ENCODE measurements around the gene SMPD3.

SMPD3 gene

DNA sequence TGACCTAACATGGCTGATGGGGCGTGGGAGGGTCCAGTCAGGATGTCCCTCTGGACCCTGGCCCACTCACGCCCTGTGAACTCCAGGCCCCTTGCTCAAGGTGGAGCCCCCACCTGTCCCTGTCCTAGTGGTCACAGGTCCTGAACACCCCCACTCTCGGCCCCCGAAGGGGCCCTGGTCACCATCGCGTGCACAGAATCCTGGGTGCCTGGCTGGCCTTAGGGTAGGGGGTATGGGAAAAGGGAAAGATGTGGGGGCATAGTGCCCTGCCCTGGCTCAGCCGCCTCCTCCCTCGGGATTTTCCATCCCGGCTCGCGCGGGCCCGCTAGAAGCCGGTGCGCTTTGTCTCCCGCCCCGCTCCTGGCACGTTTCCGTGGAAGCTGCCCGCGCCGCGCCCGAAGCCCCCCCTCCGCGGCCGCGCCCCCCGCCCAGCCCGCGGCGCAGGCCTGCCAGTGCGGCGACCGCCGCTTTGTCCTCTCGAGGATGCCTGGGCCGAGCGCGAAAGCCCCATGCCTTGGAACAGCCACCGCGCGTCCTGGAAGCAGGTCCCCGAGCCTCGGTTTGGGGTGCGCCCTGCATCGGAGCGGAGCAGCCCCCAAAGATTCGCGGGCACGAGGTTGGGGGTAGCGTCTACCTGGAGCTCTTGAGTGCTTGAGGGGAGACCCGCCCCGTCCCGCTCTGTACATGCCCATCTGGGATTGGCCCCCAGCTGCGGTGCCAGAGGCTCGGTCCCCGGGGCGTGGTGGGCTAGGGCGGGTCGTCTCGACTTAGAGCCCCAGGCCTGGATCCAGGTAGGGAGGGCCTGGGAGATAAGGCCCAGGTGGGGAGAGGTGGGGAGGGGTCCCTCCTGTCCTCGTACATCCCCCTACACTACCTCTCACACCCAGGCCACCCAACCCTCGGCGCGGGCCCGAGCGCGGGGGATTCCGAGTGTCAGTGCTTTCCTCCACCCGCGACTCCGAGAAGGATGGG, 1.3 kb downstream of the SMPD3 start:
- H3K4me1 Mint-ChIP-seq, result peaks cover 28% of the 10 kb centered on the region
- ATAC-seq (replicated peaks; ENCODE audit: extremely low read depth, poor library complexity, severe bottlenecking) (no peak), DNase-seq (ENCODE audit: low spot score in 2 of 2) (no peak)
- peaks cover 2% of the 10 kb centered on the region for H3K36me3 Mint-ChIP-seq (ENCODE audit: insufficient read depth)
- peaks cover 46% of the 10 kb centered on the region for H3K27me3 Mint-ChIP-seq
- H3K9me3 Mint-ChIP-seq, result no peaks in the 10 kb centered on the region
- no peak overlapping the region for H3K27ac Mint-ChIP-seq (ENCODE audit: low read depth)
- H3K4me3 Mint-ChIP-seq, result peak overlapping the region; percentile 68

DNA sequence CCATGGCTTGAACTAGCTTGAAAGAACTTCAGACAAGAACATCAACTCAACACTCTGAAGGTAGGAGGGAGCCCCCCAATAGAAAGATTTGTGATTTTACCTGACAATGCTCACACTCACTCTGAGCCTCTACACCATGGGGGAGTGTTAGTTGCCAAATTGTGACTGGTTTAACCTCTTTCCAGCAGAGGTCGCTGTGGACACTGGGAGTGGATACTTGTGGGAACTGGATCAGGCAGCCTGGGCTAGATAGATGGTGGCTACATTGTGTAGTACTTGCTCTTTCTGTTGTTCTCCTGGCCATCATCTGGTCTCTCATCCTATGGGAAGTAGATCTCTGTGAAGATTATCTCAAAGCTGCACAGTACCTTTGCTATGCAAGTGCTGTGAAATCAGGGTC, 2.9 kb downstream of the SMPD3 start:
- Mint-ChIP-seq H3K4me1 (peaks cover 28% of the 10 kb centered on the region), H3K4me3 (no peak overlapping the region), H3K9me3 (no peaks in the 10 kb centered on the region), H3K36me3 (ENCODE audit: insufficient read depth) (peaks cover 2% of the 10 kb centered on the region), H3K27ac (ENCODE audit: low read depth) (no peak overlapping the region), H3K27me3 (peaks cover 56% of the 10 kb centered on the region)
- no peak for DNase-seq (ENCODE audit: low spot score in 2 of 2)
- no peak for ATAC-seq (replicated peaks; ENCODE audit: extremely low read depth, poor library complexity, severe bottlenecking)

DNA sequence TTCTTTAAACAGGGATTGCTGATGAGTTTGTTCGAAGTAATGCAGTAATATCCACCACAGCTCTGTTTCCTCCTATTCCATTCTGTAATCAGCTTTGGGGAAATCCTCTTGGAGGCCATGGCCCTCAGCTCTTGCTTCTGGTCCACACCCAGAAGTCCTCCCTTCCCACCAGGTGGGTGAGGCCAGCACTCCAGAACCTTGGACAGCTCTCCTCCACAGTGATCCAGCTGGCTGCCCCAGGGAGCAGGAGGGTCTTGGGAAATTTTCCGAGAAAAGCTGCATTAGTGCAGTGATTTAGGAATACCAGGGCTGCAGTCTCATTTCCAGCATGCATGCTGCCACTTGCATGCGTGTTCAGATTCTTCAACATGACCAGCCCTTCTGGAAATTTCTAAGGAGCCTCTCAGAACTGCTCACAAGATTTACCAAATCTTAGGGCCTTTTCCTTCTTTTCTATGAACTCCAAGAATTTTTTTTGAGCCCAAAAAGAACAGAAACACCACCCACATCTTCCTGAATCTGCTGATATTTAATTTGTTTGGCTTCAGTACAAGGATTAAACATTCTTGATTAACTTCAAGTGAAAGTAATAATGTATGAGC, 4.2 kb downstream of the SMPD3 start:
- Mint-ChIP-seq H3K9me3 (no peaks in the 10 kb centered on the region), H3K4me3 (no peak overlapping the region), H3K27me3 (peaks cover 69% of the 10 kb centered on the region), H3K27ac (ENCODE audit: low read depth) (no peak overlapping the region), H3K4me1 (peaks cover 25% of the 10 kb centered on the region), H3K36me3 (ENCODE audit: insufficient read depth) (peaks cover 2% of the 10 kb centered on the region)
- ATAC-seq (replicated peaks; ENCODE audit: extremely low read depth, poor library complexity, severe bottlenecking) (no peak), DNase-seq (ENCODE audit: low spot score in 2 of 2) (no peak)

DNA sequence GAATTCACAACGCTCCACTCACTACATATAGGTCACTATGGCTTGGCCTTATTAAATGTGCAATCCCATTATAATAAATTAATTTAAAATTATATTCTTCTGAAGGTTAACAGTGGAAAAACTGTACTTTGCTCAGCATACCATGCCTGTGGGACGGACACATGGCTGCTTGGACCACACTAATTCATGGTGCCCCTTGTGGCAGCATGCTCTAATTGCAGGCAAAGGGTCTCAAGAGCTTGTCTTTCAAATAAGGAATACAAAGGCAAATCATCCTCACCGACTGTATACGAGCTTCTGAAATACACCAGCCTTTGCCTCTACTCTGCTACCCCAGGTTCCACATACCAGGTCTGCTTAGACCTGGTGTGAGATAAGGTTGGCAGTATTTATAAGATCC, 11.7 kb downstream of the SMPD3 start:
- Mint-ChIP-seq H3K36me3 (ENCODE audit: insufficient read depth) (no peaks in the 10 kb centered on the region), H3K27me3 (peaks cover 43% of the 10 kb centered on the region), H3K27ac (ENCODE audit: low read depth) (no peak overlapping the region), H3K9me3 (peaks cover 5% of the 10 kb centered on the region), H3K4me1 (no peaks in the 10 kb centered on the region), H3K4me3 (no peak overlapping the region)
- ATAC-seq (replicated peaks; ENCODE audit: extremely low read depth, poor library complexity, severe bottlenecking), result no peak
- DNase-seq (ENCODE audit: low spot score in 2 of 2), result no peak

GRCh38 chr16:68434624-68435210, 13.6 kb downstream of the SMPD3 start:
- ATAC-seq (replicated peaks; ENCODE audit: extremely low read depth, poor library complexity, severe bottlenecking) (no peak), DNase-seq (ENCODE audit: low spot score in 2 of 2) (no peak)
- Mint-ChIP-seq H3K9me3 (peaks cover 5% of the 10 kb centered on the region), H3K36me3 (ENCODE audit: insufficient read depth) (no peaks in the 10 kb centered on the region), H3K27me3 (peaks cover 28% of the 10 kb centered on the region), H3K4me1 (peaks cover 9% of the 10 kb centered on the region), H3K4me3 (no peak overlapping the region), H3K27ac (ENCODE audit: low read depth) (no peak overlapping the region)

- H3K27me3 Mint-ChIP-seq, result peaks cover 14% of the 10 kb centered on the region
- no peaks in the 10 kb centered on the region for H3K36me3 Mint-ChIP-seq (ENCODE audit: insufficient read depth)
- H3K9me3 Mint-ChIP-seq, result peaks cover 5% of the 10 kb centered on the region
- ATAC-seq (replicated peaks; ENCODE audit: extremely low read depth, poor library complexity, severe bottlenecking) (no peak), DNase-seq (ENCODE audit: low spot score in 2 of 2) (no peak)
- H3K4me3 Mint-ChIP-seq, result no peak overlapping the region
- H3K4me1 Mint-ChIP-seq, result peaks cover 9% of the 10 kb centered on the region
- no peak overlapping the region for H3K27ac Mint-ChIP-seq (ENCODE audit: low read depth)
These were observed 15.0 kb downstream of the SMPD3 start for GRCh38 chr16:68433316-68433715.

DNA sequence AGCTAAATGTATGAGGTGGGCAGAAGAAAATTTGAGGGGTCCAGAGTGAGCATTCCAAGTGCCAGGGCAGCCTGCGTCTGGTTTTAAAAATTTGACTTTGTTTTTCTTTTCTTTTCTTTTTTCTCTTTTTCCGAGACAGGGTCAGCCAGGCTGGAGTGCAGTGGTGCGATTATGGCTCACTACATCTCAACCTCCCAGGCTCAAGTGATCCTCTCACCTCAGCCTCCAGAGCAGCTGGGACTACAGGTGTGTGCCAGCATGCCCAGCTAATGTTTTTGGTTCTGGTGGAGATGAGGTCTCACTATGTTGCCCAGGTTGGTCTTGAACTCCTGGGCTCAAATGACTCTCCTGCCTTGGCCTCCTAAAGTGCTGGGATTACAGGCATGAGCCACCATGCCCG, 15.6 kb downstream of the SMPD3 start:
- H3K27me3 Mint-ChIP-seq, result peaks cover 8% of the 10 kb centered on the region
- no peak overlapping the region for H3K27ac Mint-ChIP-seq (ENCODE audit: low read depth)
- DNase-seq (ENCODE audit: low spot score in 2 of 2) (no peak), ATAC-seq (replicated peaks; ENCODE audit: extremely low read depth, poor library complexity, severe bottlenecking) (no peak)
- H3K9me3 Mint-ChIP-seq, result peaks cover 5% of the 10 kb centered on the region
- peaks cover 9% of the 10 kb centered on the region for H3K4me1 Mint-ChIP-seq
- no peaks in the 10 kb centered on the region for H3K36me3 Mint-ChIP-seq (ENCODE audit: insufficient read depth)
- no peak overlapping the region for H3K4me3 Mint-ChIP-seq

DNA sequence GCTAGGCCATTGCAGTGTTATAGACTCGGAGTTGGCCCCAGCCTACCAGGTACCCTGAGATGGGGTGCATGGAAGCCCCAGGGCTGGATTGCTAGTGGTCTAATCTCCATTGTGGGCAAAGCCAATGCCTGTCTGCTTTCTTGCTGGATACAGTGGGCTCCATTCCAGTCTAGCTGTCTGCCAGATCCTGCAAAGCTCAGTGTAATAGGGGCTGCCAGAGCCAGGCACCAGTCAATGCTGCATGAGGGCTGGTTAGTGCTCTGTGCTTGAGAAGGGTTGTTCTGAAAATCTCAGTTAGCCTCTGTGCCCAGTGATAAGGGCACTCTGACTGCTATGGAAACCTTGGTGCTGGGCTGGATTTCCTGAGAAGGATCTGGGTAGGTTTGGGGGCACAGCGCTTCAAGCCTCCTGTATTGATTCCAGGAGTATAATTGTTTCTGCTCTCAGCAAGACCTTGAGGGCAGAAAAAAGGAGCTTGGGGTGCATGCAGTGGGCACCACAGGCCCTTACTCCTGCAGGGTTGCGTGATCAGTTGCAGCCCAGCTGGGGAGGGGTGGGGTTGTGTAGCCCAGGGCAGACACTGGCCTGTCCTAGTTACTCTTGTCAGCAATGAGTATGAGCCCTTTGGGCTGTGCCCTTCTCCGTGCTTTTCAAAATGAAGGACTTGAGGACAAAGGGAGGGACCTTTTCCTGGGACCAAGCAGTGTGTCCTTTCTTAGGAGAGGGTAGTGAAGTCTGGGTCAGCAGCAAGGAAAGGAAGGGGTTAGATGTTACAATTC, 19.0 kb downstream of the SMPD3 start:
- peaks cover 9% of the 10 kb centered on the region for H3K4me1 Mint-ChIP-seq
- H3K9me3 Mint-ChIP-seq, result no peaks in the 10 kb centered on the region
- ATAC-seq (replicated peaks; ENCODE audit: extremely low read depth, poor library complexity, severe bottlenecking) (no peak), DNase-seq (ENCODE audit: low spot score in 2 of 2) (no peak)
- no peak overlapping the region for H3K27ac Mint-ChIP-seq (ENCODE audit: low read depth)
- H3K27me3 Mint-ChIP-seq, result no peaks in the 10 kb centered on the region
- no peak overlapping the region for H3K4me3 Mint-ChIP-seq
- H3K36me3 Mint-ChIP-seq (ENCODE audit: insufficient read depth), result no peaks in the 10 kb centered on the region

GRCh38 chr16:68427649-68428303, 20.5 kb downstream of the SMPD3 start:
- no peak for ATAC-seq (replicated peaks; ENCODE audit: extremely low read depth, poor library complexity, severe bottlenecking)
- H3K36me3 Mint-ChIP-seq (ENCODE audit: insufficient read depth), result no peaks in the 10 kb centered on the region
- H3K9me3 Mint-ChIP-seq, result no peaks in the 10 kb centered on the region
- no peak overlapping the region for H3K4me3 Mint-ChIP-seq
- H3K4me1 Mint-ChIP-seq, result peaks cover 9% of the 10 kb centered on the region
- H3K27me3 Mint-ChIP-seq, result no peaks in the 10 kb centered on the region
- DNase-seq (ENCODE audit: low spot score in 2 of 2), result no peak
- no peak overlapping the region for H3K27ac Mint-ChIP-seq (ENCODE audit: low read depth)

DNA sequence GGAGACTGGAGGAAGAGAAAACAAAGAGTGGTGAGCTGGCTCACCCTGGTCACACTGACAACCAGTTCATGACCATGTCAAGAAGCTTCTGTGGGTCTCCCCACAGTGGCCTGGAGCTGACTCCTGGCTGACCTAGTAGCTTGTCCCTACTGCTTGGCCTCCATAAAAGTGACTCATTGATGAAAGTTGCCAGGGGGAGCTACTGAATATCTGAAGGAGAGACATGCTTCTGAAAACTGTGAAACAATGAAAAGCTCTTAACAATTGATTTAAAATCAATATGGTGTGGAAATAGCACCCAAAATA, 22.0 kb downstream of the SMPD3 start:
- ATAC-seq (replicated peaks; ENCODE audit: extremely low read depth, poor library complexity, severe bottlenecking) (no peak), DNase-seq (ENCODE audit: low spot score in 2 of 2) (no peak)
- Mint-ChIP-seq H3K27ac (ENCODE audit: low read depth) (no peak overlapping the region), H3K36me3 (ENCODE audit: insufficient read depth) (no peaks in the 10 kb centered on the region), H3K4me1 (peaks cover 8% of the 10 kb centered on the region), H3K27me3 (no peaks in the 10 kb centered on the region), H3K9me3 (no peaks in the 10 kb centered on the region), H3K4me3 (no peak overlapping the region)

- Mint-ChIP-seq H3K4me1 (peaks cover 2% of the 10 kb centered on the region), H3K27ac (ENCODE audit: low read depth) (no peak overlapping the region), H3K36me3 (ENCODE audit: insufficient read depth) (no peaks in the 10 kb centered on the region), H3K4me3 (no peak overlapping the region), H3K27me3 (no peaks in the 10 kb centered on the region), H3K9me3 (no peaks in the 10 kb centered on the region)
- ATAC-seq (replicated peaks; ENCODE audit: extremely low read depth, poor library complexity, severe bottlenecking), result no peak
- DNase-seq (ENCODE audit: low spot score in 2 of 2), result no peak
These were observed 22.6 kb downstream of the SMPD3 start for GRCh38 chr16:68425498-68426346.
